ENCODE results near the gene CYB5R2. TPM values are rescaled to one million over a fixed set of nuclear protein-coding genes. Genes with fewer than 3 reads are reported as not detected.

The CYB5R2 gene
- total RNA-seq, 1 experiment from 2014 or later: 3.6 TPM

DNA sequence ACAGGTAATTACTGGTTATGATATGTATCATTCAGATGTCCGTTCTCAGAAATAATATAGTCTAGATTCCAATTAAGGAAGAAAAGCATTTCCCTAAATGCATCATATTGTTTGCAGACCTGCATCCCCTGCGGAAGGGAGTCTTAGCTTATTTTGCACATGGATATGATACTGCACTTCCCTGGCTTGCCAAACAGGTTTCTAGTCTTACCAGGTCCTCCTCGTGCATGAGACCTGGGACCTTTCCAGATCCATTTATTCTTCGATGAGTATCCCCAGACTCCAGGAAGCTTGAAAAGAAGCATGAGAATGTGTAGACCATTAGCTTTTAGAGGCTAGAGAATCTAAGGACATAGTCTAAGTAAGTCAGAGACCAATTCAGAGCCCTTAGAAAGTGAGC, 30.6 kb downstream of the CYB5R2 start:
- no peak for DNase-seq (ENCODE audit: extremely low read depth, low read depth)

DNA sequence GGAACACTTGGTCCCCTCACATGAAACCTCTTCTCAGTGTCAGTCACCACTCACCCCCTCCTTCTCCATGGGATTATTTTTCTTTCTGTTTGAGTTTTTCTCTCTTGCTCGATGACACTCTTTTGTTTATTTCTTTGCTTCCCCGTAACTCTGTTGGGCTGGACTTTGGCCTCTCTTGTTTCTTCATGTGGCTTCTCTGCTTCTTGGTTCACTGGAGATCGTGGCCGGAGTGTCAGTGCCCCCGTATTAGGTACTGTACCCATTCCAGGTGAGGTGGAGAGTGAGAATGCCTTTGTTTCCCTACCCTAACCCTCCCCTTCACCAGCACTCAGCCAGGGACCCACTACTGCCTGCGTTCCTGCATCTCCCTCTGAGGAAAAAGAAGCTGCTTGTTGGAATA, 32.5 kb downstream of the CYB5R2 start:
- DNase-seq (ENCODE audit: extremely low read depth, low read depth): no peak

GRCh38 chr11:7639643-7640025, 33.7 kb downstream of the CYB5R2 start:
- DNase-seq (ENCODE audit: extremely low read depth, low read depth): no peak

GRCh38 chr11:7638710-7639642, 34.3 kb downstream of the CYB5R2 start:
- DNase-seq (ENCODE audit: extremely low read depth, low read depth): no peak

GRCh38 chr11:7637447-7638157, 35.7 kb downstream of the CYB5R2 start:
- no peak for DNase-seq (ENCODE audit: extremely low read depth, low read depth)

DNA sequence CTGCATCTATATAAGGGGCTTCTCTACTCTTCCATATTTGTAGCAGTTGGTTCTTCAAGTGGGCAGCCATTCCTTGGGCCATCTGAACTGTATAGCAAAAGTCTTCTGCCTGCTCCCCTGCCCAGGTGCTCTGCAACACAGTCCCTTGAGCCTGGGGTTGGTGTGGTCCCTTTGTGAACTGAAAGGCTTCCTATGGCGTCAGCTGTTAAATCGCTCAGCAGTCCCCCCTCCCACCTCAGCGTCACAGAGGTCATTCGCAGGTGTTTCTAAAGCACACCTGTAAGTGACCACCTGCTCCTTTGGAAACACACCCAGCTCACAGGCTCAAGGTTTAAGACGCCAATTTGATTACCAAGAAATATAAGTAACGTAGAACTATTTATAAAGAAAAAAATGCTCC, 37.0 kb downstream of the CYB5R2 start:
- DNase-seq (ENCODE audit: extremely low read depth, low read depth): no peak

- DNase-seq (ENCODE audit: extremely low read depth, low read depth): no peak
These were observed 37.6 kb downstream of the CYB5R2 start for GRCh38 chr11:7635708-7636107.

GRCh38 chr11:7635137-7635536, 38.2 kb downstream of the CYB5R2 start:
- no peak for DNase-seq (ENCODE audit: extremely low read depth, low read depth)

DNA sequence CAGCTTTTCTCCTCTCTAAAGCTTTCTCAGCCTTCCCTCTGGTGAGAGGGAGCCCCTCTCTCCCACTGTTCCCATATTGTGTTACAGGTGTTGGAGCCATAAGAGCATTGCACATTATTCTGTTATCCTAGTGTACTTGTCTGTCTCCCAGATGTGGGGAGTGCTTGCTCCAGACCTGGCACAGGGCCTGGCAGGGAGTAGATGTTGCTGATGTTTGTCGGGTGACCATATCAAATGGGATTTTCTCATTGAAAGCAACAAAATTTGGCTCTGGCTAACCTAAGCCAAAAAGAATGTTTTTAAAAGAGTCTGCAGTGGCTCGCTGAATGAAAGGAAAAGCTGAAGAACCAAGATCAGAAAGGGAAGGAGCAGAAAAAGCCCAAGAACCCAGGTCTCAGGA, 41.1 kb downstream of the CYB5R2 start:
- DNase-seq (ENCODE audit: extremely low read depth, low read depth): no peak

DNA sequence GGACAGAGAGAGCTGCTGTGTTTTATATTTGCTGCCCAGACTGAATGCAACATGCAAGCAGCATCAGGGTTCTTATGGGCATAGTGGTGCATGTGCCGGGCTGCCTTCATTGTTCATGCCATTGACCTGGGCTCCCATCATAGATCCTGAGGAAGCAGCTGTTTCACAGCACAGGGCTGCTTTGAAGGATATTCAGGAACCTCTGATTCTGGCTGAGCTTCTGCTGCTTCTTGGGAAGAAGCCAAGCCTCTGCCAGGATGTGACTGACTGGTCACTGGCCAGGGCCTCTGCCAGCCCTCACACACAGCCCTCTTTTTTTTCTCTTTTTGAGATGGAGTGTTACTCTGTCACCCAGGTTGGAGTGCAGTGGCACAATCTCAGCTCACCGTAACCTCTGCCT, 43.3 kb downstream of the CYB5R2 start:
- no peak for DNase-seq (ENCODE audit: extremely low read depth, low read depth)

DNA sequence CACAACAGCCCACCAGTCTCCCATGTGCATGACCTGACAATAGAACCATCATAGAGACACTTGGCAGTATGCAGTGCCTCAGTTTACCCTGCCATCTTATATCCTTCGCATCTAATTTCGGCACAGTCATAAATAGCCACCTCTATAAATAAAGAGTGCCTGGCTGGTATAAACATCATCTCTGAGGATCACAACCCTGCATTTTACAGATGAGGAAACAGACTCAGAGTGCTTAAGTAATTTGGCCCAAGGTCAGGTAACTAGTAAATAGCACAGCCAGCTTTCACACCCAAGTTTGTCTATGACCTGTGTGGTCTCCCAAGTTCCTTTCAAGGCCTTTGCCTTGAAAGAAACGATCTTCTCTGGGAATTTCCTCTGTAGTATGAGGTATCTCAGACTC, 44.6 kb downstream of the CYB5R2 start:
- DNase-seq (ENCODE audit: extremely low read depth, low read depth): no peak

GRCh38 chr11:7622721-7623120, 50.6 kb downstream of the CYB5R2 start:
- no peak for DNase-seq (ENCODE audit: extremely low read depth, low read depth)

GRCh38 chr11:7621554-7621953, 51.7 kb downstream of the CYB5R2 start:
- DNase-seq (ENCODE audit: extremely low read depth, low read depth): no peak

GRCh38 chr11:7621090-7621489, 52.2 kb downstream of the CYB5R2 start:
- DNase-seq (ENCODE audit: extremely low read depth, low read depth): no peak

- no peak for DNase-seq (ENCODE audit: extremely low read depth, low read depth)
These were observed 54.0 kb downstream of the CYB5R2 start for GRCh38 chr11:7619322-7619721.

GRCh38 chr11:7617032-7617431, 56.3 kb downstream of the CYB5R2 start:
- no peak for DNase-seq (ENCODE audit: extremely low read depth, low read depth)

Other genes starting within 250 kb of the CYB5R2 start
- gene OLFML1, start 188.0 kb downstream of the CYB5R2 start, total RNA-seq (2014; rRNA removed; shearing (Covaris generic)): 0.05 TPM in 1 of 2 replicates, not detected in the other
- gene PPFIBP2, start 159.5 kb downstream of the CYB5R2 start, total RNA-seq (2014; rRNA removed; shearing (Covaris generic)): 1.5 and 2.5 TPM in 2 replicates
- gene OVCH2, start 33.0 kb upstream of the CYB5R2 start, total RNA-seq (2014; rRNA removed; shearing (Covaris generic)): not detected in 2 replicates
- not detected in 2 replicates for gene OR5P2, start 123.4 kb upstream of the CYB5R2 start, total RNA-seq (2014; rRNA removed; shearing (Covaris generic))
- gene OR5P3, start 157.3 kb upstream of the CYB5R2 start, total RNA-seq (2014; rRNA removed; shearing (Covaris generic)): not detected in 2 replicates

Data from NCI-H460 (cell line).